HCT116 (cell line): Measurements from ENCODE around the gene GPR171.

ENCODE experiments used
- CTCF ChIP-seq, 3 experiments: fragments of 200-600 bp in 1 of 3; sonication (generic) in 1 of 3; IDR thresholded peaks in 2 of 3; conservative IDR thresholded peaks in 1 of 3; 2 replicates each; pipeline ENCODE4 v1.5.1; 2012 to 2017; ENCODE audit warnings: low read depth in 2 of 3, low read length in 2 of 3, antibody characterized with exemption in 1 of 3, borderline replicate concordance in 1 of 3, control low read depth in 1 of 3, mild to moderate bottlenecking in 1 of 3, mixed read lengths in 1 of 3, mixed run types in 1 of 3, moderate library complexity in 1 of 3; ENCODE audit not compliant: insufficient read depth in 1 of 3
- POLR2A ChIP-seq: IDR thresholded peaks from 2 replicates; pipeline ENCODE4 v1.7.0; 2011; ENCODE audit warnings: borderline replicate concordance; ENCODE audit not compliant: insufficient read depth, insufficient read length; ENCODE audit errors: extremely low read depth
- ZNF274 ChIP-seq: fragments of 200-500 bp; sonication (Bioruptor generic); IDR thresholded peaks from 2 replicates; pipeline ENCODE4 v1.6.1; 2014; ENCODE audit warnings: mild to moderate bottlenecking, low read depth, low read length, inconsistent platforms

- TF ChIP-seq CTCF (IDR thresholded peaks at IDR 0.05 in 2 of 3, conservative IDR thresholded peaks at IDR 0.05 in 1 of 3; ENCODE audit: borderline replicate concordance in 1 of 3, insufficient read depth in 1 of 3, low read depth in 2 of 3, low read length in 2 of 3): no peak
- TF ChIP-seq POLR2A: no peak
- TF ChIP-seq ZNF274: no peak
Measured at GRCh38 chr3:151165226-151165625, 37.8 kb downstream of the GPR171 start.
